ENCODE data around the gene HS3ST2.

HS3ST2 gene

DNA sequence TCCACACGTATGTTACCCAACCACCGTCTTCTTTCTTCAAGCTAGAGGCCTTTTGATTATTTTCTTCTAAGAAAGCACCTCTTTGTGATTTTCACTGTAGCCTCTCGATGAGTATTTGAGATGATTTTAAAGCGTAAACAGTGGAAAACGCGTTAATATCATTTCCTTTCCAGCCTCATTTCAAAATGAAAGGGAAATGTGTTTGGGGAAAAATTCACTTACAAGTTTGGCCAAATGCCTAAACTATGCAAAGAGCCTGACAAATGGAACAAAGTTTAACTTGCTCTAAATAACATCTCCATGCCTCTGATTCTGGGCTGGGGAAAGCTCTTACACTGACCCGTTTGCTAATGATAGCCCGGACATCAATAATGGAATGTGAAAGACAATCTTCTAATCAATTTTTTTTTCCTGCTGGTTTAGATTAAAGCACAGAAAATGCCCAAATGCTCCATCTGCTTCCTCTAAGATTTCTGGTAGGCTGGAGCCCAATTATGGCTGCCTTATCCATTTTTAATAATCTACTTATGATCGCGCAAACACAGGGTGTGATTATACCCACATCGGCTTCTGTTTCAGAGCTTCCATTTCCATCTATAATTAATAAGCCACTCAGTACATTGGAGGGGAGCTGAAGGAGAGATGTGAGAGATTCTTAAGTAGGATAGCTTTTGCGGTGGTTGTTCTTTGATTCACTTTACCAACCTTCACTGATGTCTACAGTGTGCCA lies 43.5 kb downstream of the HS3ST2 start:
- no peak for DNase-seq (ENCODE audit: low spot score)
- Histone ChIP-seq H2BK5ac (ENCODE audit: low read length) (no peak overlapping the region), H3K79me1 (ENCODE audit: low read depth, low read length) (no peaks in the 10 kb centered on the region), H3K18ac (ENCODE audit: low read length) (no peak overlapping the region), H3K4me2 (ENCODE audit: insufficient read depth, low read length, poor library complexity, severe bottlenecking) (no peak overlapping the region), H4K8ac (ENCODE audit: low read depth, low read length) (no peak overlapping the region), H2BK12ac (ENCODE audit: low read length) (no peak overlapping the region), H3K9ac (ENCODE audit: low read depth, low read length, poor library complexity) (no peak overlapping the region), H3K27me3 (ENCODE audit: control insufficient read depth in 3 of 3, insufficient read depth in 3 of 3, low read depth in 1 of 3, low read length in 3 of 3) (no peaks in the 10 kb centered on the region), H2AFZ (ENCODE audit: low read length) (no peak overlapping the region), H3K14ac (ENCODE audit: low read length) (no peak overlapping the region), H2BK120ac (ENCODE audit: low read depth, low read length) (no peak overlapping the region), H2BK15ac (ENCODE audit: low read length) (no peak overlapping the region), H4K91ac (ENCODE audit: low read depth, low read length, poor library complexity) (no peak overlapping the region), H3K9me3 (replicated peaks in 1 of 2; ENCODE audit: control insufficient read depth in 2 of 2, insufficient read depth in 1 of 2, low read depth in 1 of 2, low read length in 2 of 2) (no peaks in the 10 kb centered on the region), H2AK5ac (ENCODE audit: low read depth, low read length) (no peak overlapping the region), H3K27ac (replicated peaks; ENCODE audit: low read length) (no peak overlapping the region), H3K23ac (ENCODE audit: low read depth, low read length, poor library complexity) (no peak overlapping the region), H3K36me3 (replicated peaks in 1 of 2; ENCODE audit: control insufficient read depth in 2 of 2, insufficient read depth in 2 of 2, low read length in 2 of 2) (no peaks in the 10 kb centered on the region), H3K4me3 (ENCODE audit: low read length in 2 of 2) (no peak overlapping the region), H3K4ac (ENCODE audit: low read length) (no peak overlapping the region), H3K4me1 (ENCODE audit: control insufficient read depth in 2 of 2, insufficient read depth in 1 of 2, low read depth in 1 of 2, low read length in 2 of 2) (no peaks in the 10 kb centered on the region)
- WGBS, 2 donors (ENCODE audit: extremely low coverage in 2 of 2, insufficient read length in 2 of 2, insufficient replicate concordance in 1 of 2) = no CpG with 5 or more reads among the region's 12 CpGs

DNA sequence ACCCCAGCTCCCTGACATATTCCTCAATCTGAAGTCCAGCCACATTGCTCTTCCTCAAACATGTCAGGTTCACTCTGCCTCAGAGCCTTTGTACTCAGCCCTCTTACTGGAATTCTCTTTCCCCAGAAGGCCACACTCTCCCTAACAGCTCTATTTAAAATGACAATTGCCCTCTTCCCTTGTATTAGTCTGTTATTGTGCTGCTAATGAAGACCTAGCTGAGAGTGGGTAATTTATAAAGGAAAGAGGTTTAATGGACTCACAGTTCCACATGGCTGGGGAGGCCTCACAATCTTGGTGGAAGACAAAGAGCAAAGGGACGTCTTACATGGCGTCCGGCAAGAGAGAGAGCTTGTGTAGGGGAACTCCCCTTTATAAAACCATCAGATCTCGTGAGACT lies 46.0 kb downstream of the HS3ST2 start:
- Histone ChIP-seq H3K9ac (ENCODE audit: low read depth, low read length, poor library complexity) (no peak overlapping the region), H2BK5ac (ENCODE audit: low read length) (no peak overlapping the region), H3K4me3 (ENCODE audit: low read length in 2 of 2) (no peak overlapping the region), H3K4me2 (ENCODE audit: insufficient read depth, low read length, poor library complexity, severe bottlenecking) (no peak overlapping the region), H2BK15ac (ENCODE audit: low read length) (no peak overlapping the region), H2BK12ac (ENCODE audit: low read length) (no peak overlapping the region), H3K23ac (ENCODE audit: low read depth, low read length, poor library complexity) (no peak overlapping the region), H4K8ac (ENCODE audit: low read depth, low read length) (no peak overlapping the region), H3K36me3 (replicated peaks in 1 of 2; ENCODE audit: control insufficient read depth in 2 of 2, insufficient read depth in 2 of 2, low read length in 2 of 2) (no peaks in the 10 kb centered on the region), H3K79me1 (ENCODE audit: low read depth, low read length) (no peaks in the 10 kb centered on the region), H3K27ac (replicated peaks; ENCODE audit: low read length) (no peak overlapping the region), H3K4me1 (ENCODE audit: control insufficient read depth in 2 of 2, insufficient read depth in 1 of 2, low read depth in 1 of 2, low read length in 2 of 2) (no peaks in the 10 kb centered on the region), H3K4ac (ENCODE audit: low read length) (no peak overlapping the region), H2AK5ac (ENCODE audit: low read depth, low read length) (no peak overlapping the region), H3K9me3 (replicated peaks in 1 of 2; ENCODE audit: control insufficient read depth in 2 of 2, insufficient read depth in 1 of 2, low read depth in 1 of 2, low read length in 2 of 2) (no peaks in the 10 kb centered on the region), H4K91ac (ENCODE audit: low read depth, low read length, poor library complexity) (no peak overlapping the region), H3K18ac (ENCODE audit: low read length) (no peak overlapping the region), H3K27me3 (ENCODE audit: control insufficient read depth in 3 of 3, insufficient read depth in 3 of 3, low read depth in 1 of 3, low read length in 3 of 3) (no peaks in the 10 kb centered on the region), H2AFZ (ENCODE audit: low read length) (peak overlapping the region; percentile 49), H3K14ac (ENCODE audit: low read length) (no peak overlapping the region), H2BK120ac (ENCODE audit: low read depth, low read length) (no peak overlapping the region)
- no CpG with 5 or more reads among the region's 4 CpGs for WGBS, 2 donors (ENCODE audit: extremely low coverage in 2 of 2, insufficient read length in 2 of 2, insufficient replicate concordance in 1 of 2)
- no peak for DNase-seq (ENCODE audit: low spot score)

DNA sequence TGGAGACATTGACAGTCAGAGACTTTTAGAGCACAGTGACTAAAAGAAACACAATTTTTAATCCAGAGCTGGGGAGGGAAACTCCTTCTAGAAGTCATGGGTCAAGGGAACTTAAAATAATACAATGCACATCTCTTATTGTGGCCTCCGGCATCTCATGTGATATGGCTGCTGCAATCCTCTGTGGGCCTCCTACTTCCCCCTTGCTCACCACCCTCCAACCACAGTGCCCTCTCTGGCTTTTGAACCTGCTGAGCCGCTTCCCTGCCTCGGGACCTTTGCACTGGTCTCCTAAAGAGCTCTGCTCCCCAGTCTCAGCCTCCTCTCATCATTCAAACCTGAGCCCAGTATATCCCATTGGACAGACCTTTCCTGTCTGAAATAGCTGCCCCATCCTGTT lies 47.6 kb downstream of the HS3ST2 start:
- Histone ChIP-seq H3K27ac (replicated peaks; ENCODE audit: low read length) (no peak overlapping the region), H4K91ac (ENCODE audit: low read depth, low read length, poor library complexity) (no peak overlapping the region), H3K36me3 (replicated peaks in 1 of 2; ENCODE audit: control insufficient read depth in 2 of 2, insufficient read depth in 2 of 2, low read length in 2 of 2) (no peaks in the 10 kb centered on the region), H3K4me3 (ENCODE audit: low read length in 2 of 2) (no peak overlapping the region), H2BK12ac (ENCODE audit: low read length) (no peak overlapping the region), H2BK5ac (ENCODE audit: low read length) (no peak overlapping the region), H2AK5ac (ENCODE audit: low read depth, low read length) (no peak overlapping the region), H3K4ac (ENCODE audit: low read length) (no peak overlapping the region), H3K14ac (ENCODE audit: low read length) (no peak overlapping the region), H2BK120ac (ENCODE audit: low read depth, low read length) (no peak overlapping the region), H3K79me1 (ENCODE audit: low read depth, low read length) (no peaks in the 10 kb centered on the region), H3K18ac (ENCODE audit: low read length) (no peak overlapping the region), H2BK15ac (ENCODE audit: low read length) (no peak overlapping the region), H4K8ac (ENCODE audit: low read depth, low read length) (no peak overlapping the region), H3K23ac (ENCODE audit: low read depth, low read length, poor library complexity) (no peak overlapping the region), H3K9ac (ENCODE audit: low read depth, low read length, poor library complexity) (no peak overlapping the region), H3K4me2 (ENCODE audit: insufficient read depth, low read length, poor library complexity, severe bottlenecking) (no peak overlapping the region), H2AFZ (ENCODE audit: low read length) (no peak overlapping the region), H3K9me3 (replicated peaks in 1 of 2; ENCODE audit: control insufficient read depth in 2 of 2, insufficient read depth in 1 of 2, low read depth in 1 of 2, low read length in 2 of 2) (no peaks in the 10 kb centered on the region), H3K4me1 (ENCODE audit: control insufficient read depth in 2 of 2, insufficient read depth in 1 of 2, low read depth in 1 of 2, low read length in 2 of 2) (no peaks in the 10 kb centered on the region), H3K27me3 (ENCODE audit: control insufficient read depth in 3 of 3, insufficient read depth in 3 of 3, low read depth in 1 of 3, low read length in 3 of 3) (no peaks in the 10 kb centered on the region)
- DNase-seq (ENCODE audit: low spot score) = no peak
- no CpG with 5 or more reads among the region's 3 CpGs for WGBS, 2 donors (ENCODE audit: extremely low coverage in 2 of 2, insufficient read length in 2 of 2, insufficient replicate concordance in 1 of 2)

DNA sequence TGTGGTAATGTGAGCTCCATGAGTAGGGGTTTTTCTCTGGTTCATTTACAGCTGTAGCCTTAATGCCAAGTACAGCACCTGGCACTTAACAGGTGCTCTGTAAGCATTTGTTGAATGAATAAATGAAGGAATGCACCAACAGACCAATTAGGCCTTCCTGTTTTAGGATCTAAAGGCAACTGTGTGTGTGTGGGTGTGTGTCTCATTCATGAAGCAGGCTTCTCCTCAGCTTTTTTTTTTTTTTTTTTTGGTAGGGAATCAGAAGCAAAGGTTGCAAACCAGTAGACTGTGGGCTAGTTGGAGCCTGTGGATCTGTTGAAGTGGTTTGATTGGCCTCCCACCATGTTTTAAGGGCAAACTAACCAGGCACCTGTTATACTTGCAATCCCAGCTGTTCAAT lies 48.1 kb downstream of the HS3ST2 start:
- Histone ChIP-seq H3K4ac (ENCODE audit: low read length) (no peak overlapping the region), H3K14ac (ENCODE audit: low read length) (no peak overlapping the region), H3K79me1 (ENCODE audit: low read depth, low read length) (no peaks in the 10 kb centered on the region), H2AK5ac (ENCODE audit: low read depth, low read length) (no peak overlapping the region), H3K4me2 (ENCODE audit: insufficient read depth, low read length, poor library complexity, severe bottlenecking) (no peak overlapping the region), H3K23ac (ENCODE audit: low read depth, low read length, poor library complexity) (no peak overlapping the region), H3K18ac (ENCODE audit: low read length) (no peak overlapping the region), H2BK12ac (ENCODE audit: low read length) (no peak overlapping the region), H3K9ac (ENCODE audit: low read depth, low read length, poor library complexity) (no peak overlapping the region), H3K36me3 (replicated peaks in 1 of 2; ENCODE audit: control insufficient read depth in 2 of 2, insufficient read depth in 2 of 2, low read length in 2 of 2) (no peaks in the 10 kb centered on the region), H3K4me1 (ENCODE audit: control insufficient read depth in 2 of 2, insufficient read depth in 1 of 2, low read depth in 1 of 2, low read length in 2 of 2) (no peaks in the 10 kb centered on the region), H4K91ac (ENCODE audit: low read depth, low read length, poor library complexity) (no peak overlapping the region), H3K4me3 (ENCODE audit: low read length in 2 of 2) (no peak overlapping the region), H3K9me3 (replicated peaks in 1 of 2; ENCODE audit: control insufficient read depth in 2 of 2, insufficient read depth in 1 of 2, low read depth in 1 of 2, low read length in 2 of 2) (no peaks in the 10 kb centered on the region), H2BK120ac (ENCODE audit: low read depth, low read length) (no peak overlapping the region), H2BK15ac (ENCODE audit: low read length) (no peak overlapping the region), H4K8ac (ENCODE audit: low read depth, low read length) (no peak overlapping the region), H2BK5ac (ENCODE audit: low read length) (no peak overlapping the region), H2AFZ (ENCODE audit: low read length) (no peak overlapping the region), H3K27ac (replicated peaks; ENCODE audit: low read length) (no peak overlapping the region), H3K27me3 (ENCODE audit: control insufficient read depth in 3 of 3, insufficient read depth in 3 of 3, low read depth in 1 of 3, low read length in 3 of 3) (no peaks in the 10 kb centered on the region)
- DNase-seq (ENCODE audit: low spot score) = no peak

All from neuronal stem cell (in vitro differentiated cells).